ENCODE results near the gene UVSSA.
"Not testable (repeated sequence)": the region's sequence is repeated elsewhere in the genome, so short reads cannot be mapped to it uniquely, and the experiment has no call there.

Gene UVSSA

GRCh38 chr4:1409491-1410425 lies 62.8 kb downstream of the UVSSA start:
- DNase-seq: no peak

- DNase-seq: no peak
These were observed 63.7 kb downstream of the UVSSA start for GRCh38 chr4:1410491-1411325.

GRCh38 chr4:1411436-1412375 lies 64.7 kb downstream of the UVSSA start:
- no peak for DNase-seq

GRCh38 chr4:1412376-1413203 lies 65.6 kb downstream of the UVSSA start:
- no peak for DNase-seq

- DNase-seq: no peak
These were observed 66.2 kb downstream of the UVSSA start for GRCh38 chr4:1413204-1413663.

- DNase-seq: no peak
These were observed 66.9 kb downstream of the UVSSA start for GRCh38 chr4:1413687-1414479.

GRCh38 chr4:1414831-1415680 lies 68.0 kb downstream of the UVSSA start:
- DNase-seq: no peak

GRCh38 chr4:1415681-1415981 lies 68.6 kb downstream of the UVSSA start:
- DNase-seq: no peak

GRCh38 chr4:1416051-1416947 lies 69.3 kb downstream of the UVSSA start:
- no peak for DNase-seq

- no peak for DNase-seq
These were observed 69.9 kb downstream of the UVSSA start for GRCh38 chr4:1416948-1417260.

GRCh38 chr4:1417522-1418390 lies 70.7 kb downstream of the UVSSA start:
- DNase-seq: no peak

- DNase-seq: no peak
These were observed 71.7 kb downstream of the UVSSA start for GRCh38 chr4:1418494-1419285.

GRCh38 chr4:1419708-1420107 lies 72.7 kb downstream of the UVSSA start:
- DNase-seq: no peak

- DNase-seq: no peak
These were observed 74.6 kb downstream of the UVSSA start for GRCh38 chr4:1421657-1422056.

GRCh38 chr4:1427010-1427409 lies 80.0 kb downstream of the UVSSA start:
- DNase-seq: no peak

- not testable (repeated sequence) for DNase-seq
These were observed 96.7 kb downstream of the UVSSA start for GRCh38 chr4:1443688-1444172.

All from hippocampal formation (tissue), 2 donors.